ENCODE data around the gene MFAP4.

MFAP4 gene, protein sequence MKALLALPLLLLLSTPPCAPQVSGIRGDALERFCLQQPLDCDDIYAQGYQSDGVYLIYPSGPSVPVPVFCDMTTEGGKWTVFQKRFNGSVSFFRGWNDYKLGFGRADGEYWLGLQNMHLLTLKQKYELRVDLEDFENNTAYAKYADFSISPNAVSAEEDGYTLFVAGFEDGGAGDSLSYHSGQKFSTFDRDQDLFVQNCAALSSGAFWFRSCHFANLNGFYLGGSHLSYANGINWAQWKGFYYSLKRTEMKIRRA

DNA sequence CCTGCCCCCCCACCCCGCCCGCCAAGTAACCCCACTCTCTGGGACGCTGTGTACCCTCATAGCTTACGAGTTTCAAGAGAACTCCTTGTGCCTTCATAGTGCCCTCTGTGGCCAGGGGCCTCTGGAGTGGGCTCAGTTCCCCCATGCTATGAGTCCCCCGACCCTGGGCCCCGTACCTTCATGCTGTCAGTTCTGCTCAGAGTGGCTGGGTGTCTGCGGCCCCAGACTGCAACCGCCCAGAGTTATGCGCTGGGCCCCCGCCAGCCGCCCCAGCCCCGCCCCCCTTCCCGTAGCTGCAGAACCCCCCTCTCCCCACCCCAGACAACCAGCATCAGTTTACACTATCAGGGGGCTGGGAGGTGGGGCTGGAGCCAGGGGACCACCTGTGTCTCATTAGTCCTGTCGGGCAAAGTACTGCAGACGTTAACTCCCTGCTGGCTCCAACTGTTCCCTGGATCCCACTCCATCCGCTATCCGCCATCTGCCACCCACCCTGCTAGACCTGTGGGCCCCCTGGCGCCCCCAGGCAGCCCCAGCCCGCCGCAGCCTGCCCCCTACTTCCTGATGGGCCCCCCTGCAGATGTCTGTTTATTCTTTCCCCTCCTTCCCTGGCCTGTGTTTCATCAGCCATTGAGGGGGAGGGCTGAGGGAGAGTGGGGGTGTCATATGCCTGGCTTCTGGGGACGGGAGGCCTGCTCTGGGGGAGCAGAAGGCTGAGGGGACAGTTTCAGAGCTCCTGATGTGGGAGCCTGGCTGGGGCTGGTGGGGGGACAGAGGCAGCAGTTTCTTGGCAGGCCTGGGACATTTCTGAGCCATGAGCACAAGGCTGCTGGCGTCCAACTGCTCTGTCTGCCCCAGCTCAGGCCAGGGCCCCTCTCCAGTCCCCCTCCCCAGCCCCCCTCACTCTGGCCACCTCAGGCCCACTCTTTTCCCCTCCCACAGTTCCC is at the start of gene MFAP4:
TSS of gene MFAP4 (minus strand) at position 217 of the 947 bp plus-strand sequence. CDS start at position 182, 35 bp downstream.
- peak; percentile 99 for DNase-seq

DNA sequence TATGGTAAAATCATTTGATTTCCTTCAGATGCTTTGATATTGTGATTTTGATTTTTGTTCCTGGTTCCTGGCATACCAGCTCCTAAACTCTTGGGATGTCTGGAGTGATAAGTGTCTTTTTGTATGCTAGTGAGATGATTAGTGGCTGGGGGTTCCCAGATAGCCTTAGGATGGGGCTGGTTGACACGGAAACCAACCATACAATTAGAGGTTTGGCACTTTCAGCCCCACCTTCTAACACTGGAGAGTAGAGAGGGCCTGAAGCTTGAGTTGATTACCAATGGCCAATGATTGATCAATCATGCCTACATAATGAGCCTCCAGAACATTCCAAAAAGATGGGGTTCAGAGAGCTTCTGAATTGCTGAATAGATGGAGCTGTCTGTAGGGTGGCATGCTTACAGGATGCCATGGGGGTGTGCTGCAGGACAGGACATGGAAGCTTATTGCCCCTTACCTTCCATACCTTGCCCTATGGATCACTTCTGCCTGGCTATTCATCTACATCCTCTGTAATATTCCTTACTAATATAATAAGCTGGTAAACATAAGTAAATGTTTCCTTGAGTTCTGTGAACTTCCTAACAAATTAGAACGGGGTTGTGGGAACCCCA is 46.8 kb upstream of the MFAP4 start:
- no peak for DNase-seq

DNA sequence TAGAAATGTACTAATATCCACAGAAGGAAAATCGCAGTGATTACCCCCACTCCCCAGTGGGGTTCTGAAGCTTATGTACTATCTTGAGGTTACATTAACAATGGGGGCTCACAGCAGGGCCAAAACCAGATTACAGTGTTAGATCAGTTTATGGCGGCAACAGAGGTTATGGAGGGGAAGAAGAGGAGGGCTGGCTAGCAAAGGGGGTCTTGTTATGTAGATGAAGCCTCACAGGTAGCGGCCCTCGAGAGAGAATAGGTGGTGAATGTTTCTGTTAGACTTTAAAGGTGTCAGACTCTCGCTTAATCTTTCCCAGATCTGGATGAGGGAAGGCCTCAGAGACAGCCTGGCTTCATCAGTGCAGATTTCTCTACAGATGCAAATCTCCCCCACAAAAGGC is 46.3 kb upstream of the MFAP4 start:
- no peak for DNase-seq

DNA sequence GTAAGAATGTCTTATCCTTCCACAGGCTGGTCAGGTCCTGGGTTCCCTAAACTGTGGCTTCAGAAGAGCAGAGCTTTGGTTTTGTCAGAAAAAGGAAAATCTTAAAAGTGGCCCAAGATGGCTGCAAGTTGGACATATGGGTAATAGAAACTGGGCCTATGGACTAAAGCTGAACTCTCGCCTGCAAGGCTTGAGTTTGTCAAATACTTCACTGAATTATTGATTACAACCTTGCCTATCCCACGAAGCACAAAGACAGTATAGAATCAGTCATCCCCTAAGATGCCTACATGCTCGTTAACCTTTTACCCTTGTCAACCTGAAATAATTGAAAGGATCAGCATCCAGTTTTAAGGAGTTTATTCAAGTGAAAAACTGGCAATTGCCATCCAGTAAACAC is 44.7 kb upstream of the MFAP4 start:
- DNase-seq: no peak

DNA sequence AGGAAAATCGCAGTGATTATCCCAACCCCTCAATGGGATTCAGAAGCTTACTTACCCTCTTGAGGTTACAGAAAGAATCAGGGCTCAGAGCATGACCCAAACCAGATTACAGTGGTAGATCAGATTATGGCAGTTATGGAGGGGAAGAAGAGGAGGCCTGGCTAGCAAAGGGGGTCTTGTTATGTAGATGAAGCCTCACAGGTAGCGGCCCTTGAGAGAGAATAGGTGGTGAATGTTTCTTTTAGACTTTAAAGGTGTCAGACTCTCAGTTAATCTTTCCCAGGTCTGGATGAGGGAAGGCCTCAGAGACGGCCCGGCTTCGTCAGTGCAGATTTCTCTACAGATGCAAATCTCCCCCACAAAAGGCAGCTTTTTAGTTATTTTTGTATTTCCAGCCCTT is 39.6 kb upstream of the MFAP4 start:
- peak; percentile 60 for DNase-seq

DNA sequence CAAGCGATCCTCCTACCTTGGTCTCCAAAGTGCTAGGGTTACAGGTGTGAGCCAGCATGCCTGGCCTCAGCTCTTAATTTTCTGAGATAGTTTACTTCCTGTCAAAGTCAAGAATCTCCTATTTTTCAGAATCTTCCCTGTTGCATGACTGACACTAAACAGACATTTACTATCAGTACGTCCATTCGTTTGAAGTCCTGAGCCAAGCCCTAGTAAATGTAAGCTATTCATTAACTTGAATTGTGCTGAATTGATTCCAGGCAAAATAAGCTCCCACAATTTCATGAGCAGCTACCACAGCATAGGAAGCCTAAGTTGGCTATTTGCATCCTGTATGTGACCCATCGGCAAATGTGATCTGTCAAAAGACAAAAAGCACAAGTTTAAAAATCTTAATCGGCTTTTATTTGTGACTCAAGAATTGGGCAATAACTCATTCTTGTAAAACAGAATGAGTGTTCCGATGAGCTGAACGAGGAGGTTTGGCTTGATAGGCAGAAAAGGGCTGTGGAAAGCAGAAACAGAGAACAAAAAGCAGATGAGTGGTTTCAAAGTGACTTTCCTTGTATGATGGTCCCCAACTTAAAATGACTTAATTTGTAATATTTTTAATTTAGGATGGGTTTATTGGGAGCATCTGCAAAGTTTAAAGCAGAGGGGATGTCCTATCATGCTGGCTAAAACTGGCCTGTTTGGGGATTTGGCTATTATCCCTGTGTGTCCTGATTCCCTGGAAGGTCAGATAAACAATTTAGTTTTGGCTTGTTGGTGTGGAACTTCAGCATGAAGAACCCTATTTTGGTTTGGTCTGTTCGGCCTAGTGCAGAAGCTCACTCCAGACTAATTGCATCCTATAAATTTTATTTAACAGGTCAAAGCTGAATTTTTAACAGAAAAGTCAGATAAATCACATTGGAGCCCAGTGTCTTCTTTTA is 38.2 kb upstream of the MFAP4 start:
- DNase-seq: no peak

DNA sequence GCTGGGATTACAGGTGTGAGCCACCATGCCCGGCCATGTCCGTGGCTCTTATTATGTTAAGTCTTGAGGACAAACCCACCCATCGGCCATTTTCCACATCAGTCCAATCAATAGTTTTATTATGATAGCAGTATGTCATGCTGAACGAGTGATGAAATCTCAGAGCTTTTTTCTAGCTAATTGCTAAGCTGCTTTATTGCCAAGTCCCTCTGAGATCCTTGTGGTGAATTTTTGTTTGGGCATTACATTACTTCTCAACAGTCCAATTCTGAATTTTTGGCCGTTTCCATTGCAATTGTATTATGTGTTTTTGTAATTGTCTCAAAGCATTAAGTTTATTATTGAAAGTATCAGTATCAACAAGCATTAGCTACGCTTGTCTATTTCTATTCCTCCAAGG is 34.9 kb upstream of the MFAP4 start:
- peak; percentile 37 for DNase-seq

DNA sequence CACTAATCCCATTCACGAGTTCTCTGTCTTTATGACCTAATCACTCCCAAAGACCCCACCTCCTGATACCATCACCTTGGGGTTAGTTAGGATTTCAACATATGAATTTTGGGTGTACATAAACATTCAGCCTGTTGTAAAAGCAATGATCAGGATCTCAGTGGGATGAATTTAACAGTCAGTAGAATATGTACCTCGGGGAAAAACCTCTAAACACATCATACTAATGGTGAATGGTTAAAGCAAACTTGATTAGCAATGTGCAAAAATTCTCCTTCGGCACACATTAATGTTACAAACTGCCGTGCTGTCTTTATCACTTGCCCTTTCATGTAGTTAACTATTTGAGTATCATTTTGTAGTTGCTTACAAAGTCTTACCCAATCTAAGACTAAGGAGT is 34.2 kb upstream of the MFAP4 start:
- DNase-seq: no peak

DNA sequence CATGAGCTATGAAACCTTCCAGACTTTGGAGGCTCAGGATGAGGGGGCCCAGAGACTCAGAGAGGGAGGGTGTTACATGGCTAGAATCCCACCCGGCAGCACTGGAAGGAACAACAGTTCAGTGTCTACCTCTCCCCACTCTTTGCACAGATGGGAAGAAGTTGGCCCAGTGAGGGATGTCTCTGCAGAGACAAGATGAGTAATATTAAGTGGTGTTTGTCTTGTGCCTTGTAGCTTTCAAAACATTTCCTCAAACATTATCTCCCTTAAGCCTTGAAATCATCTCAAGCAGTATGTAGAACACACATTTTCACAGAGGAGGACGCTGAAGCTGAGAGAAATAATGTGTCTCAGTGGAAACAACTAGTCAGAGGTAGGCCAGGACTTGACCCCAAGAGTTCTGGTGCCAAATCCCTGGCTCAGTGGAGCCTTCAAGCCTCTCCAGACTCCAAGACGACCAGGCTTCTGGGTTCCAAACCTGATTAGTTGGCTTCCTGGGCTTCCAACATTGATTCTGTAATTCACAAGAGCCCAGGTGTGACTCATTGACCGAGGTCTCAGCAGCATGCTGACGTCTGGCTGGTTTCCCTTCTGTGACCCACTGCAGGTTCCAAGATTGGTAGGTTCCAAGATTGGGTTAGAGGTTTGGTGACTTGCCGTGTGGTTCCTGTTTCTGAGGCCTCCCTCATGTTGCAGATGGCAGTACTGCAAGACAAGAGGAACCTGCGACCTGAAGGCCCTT is 31.4 kb upstream of the MFAP4 start:
- DNase-seq: no peak

DNA sequence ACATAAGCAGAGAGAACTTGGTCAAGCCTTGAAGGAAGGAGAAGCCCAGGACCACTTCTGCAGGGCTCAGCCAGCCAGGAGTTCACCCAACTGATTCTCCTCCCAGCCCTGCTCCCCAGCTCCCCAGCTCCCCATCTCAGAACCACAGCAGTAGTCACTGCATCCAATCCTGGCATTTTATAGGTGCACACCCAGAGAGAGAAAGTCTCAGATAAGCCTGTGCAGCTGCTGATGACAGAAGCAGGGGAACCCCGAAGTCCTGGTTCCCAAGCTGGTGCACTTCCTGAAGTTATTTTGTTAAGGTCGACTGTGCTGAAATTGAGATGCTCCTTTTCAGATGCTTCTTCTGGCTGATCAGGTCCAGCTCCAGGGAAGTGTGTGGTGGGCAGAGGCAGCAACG is 30.6 kb upstream of the MFAP4 start:
- no peak for DNase-seq

DNA sequence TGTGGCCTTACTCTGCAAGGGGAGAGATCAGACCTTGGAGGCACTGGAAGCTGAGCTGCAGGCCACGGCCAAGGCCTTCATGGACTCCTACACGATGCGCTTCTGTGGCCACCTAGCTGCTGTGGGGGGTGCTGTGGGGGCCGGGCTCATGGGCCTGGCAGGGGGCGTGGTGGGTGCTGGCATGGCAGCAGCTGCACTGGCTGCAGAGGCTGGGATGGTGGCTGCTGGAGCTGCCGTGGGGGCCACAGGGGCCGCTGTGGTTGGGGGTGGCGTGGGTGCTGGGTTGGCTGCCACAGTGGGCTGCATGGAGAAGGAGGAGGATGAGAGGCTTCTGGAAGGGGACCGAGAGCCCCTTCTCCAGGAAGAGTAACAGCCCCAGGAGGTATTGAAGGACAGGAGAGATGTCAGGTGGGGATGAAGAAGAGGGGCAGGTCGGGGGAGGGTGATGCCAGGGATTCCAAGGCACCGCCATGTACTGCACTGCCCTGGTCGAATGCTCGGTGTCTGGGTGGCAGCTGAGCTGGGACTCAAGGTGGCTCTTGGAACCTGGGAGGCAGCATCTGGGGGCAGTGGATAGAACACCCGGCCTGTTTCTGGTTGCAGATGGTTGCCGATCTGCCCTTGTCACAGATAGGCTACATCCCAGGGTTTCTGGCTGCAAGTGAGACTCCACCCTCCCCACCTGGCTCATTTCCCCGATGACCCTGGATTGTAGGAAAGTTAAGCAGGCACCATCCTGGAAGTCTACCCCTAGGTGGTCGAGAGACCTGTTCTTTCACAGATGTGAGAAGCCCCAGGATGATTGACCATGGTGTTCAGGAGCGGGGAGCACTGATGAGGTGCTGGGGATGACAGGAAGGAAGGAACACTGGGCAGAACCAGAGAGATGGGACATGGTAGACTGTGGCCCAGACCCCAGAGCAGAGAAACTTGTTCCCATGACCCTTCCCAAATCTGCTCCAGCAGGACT is 29.1 kb upstream of the MFAP4 start:
- DNase-seq: no peak

DNA sequence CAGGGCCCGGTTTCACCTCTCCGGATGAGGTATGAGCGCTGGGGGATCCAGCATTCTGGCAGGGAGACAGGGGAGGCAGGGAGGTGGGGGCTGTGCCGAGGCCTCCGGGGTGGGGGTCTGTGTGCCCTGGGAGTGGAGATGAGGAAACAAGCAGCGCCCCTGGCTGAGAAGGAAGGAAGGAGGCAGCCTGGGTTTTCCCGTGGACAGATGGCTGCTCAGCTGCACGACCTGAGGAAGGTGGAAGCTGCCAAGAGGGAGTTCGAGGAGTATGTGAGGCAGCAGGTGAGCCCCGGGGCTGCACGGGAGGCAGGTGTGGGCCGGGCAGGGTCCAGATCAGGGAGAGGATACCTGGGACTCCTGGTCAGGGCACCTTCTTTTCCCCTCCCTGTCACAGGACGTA is 28.3 kb upstream of the MFAP4 start:
- DNase-seq: peak; percentile 31

DNA sequence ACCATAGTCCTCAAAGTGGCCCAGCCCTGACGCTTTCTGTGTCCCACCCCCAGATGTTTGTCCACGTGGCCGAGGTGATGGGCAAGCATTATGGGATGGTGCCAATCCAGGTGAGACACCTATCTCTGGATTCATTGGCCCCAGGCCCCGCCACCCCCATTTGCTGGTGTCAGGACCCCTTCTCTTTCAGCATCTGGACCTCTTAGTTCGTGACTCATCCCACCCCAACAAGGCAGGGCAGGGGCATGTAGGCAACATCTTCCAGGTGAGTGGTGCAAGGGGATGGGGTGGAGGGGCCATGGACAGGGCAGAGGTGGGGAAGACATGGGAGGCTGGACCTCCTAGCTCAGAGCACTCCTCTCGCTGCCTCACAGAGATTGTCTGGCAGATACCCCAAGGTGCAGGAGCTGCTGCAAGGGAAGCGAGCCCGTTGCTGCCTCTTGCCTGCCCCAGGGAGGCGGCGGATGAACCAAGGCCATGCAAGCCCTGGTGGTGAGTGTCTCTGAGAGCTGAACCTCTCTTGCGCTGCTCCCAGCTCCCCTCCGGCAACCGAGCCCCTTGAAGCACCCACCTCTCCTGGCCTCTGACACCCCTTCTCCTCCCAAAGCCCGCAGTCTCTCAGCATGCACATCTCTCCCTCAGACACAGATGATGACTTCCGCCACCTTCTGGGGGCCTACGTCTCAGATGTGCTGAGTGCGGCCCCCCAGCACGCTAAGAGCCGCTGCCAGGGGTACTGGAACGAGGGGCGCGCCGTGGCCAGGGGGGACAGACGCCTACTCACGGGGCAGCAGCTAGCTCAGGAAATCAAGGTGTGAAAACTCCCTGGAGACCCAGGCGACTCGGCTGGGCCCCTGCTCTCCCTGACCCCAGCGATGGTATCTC is 27.6 kb upstream of the MFAP4 start:
- DNase-seq: no peak

DNA sequence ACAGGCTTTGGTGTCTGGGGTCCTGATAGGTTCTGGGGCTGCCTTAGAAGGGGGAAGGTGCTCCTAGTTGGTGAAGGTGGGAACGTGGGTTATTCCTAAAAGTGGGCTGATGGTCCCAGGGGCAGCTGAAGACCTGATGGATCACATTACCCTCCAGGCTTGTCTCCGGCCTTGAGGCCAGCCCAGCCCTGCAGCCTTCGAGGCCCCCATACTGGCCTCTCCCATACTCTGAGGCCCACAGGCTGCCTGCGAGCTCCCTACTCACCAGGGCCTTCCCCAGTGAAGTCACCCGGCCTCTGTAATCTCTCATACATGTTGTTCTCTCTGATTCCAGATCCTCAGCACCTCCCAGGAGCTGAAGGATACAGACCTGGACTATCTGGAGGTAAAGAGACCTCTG is 26.8 kb upstream of the MFAP4 start:
- no peak for DNase-seq

DNA sequence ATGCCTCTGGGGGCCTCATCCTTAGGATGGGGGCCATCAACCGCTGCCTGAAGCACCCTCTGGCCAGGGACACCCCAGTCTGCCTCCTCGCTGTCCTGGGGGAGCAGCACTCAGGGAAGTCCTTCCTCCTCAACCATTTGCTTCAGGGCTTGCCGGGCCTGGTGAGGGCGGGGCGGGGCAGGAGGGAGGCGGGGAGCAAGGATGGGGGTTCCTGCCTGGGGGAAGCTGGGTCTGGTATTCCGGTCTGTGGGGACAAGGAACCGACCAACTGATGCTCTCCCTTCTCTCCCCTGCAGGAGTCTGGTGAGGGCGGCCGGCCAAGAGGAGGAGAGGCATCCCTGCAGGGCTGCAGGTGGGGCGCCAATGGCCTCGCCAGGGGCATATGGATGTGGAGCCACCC is 26.0 kb upstream of the MFAP4 start:
- no peak for DNase-seq

DNA sequence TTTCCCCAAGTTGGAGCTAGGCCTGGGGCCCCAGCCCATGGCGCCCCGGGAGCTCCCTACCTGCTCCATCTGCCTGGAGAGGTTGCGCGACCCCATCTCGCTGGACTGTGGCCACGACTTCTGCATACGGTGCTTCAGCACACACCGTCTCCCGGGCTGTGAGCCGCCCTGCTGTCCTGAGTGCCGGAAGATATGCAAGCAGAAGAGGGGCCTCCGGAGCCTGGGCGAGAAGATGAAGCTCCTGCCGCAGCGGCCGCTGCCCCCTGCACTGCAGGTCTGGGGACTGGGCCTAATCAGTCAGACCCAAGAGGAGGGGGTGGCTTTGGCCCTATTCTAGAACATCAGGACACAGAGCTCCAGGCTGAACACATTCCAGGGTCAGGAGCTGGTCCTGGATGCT is 25.5 kb upstream of the MFAP4 start:
- no peak for DNase-seq

DNA sequence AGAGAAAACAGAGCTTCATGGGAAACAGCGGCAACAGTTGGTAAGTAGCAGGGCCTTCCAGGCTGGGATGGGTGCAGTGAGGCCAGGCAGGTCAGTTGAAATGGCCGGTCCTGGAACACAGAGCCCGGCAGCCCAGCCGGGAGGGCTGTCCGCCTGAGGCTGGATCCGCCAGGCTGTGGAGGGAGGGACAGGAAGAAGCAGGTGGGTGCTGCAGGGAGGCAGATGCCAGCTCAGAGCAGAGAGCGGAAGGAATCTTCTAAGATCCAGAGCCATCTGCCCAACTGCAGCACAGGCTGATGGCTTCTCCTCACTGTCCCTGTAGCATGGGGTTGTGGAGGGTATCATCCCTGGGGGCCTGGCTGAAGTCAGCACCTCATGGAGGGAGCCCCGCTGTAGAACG is 24.6 kb upstream of the MFAP4 start:
- DNase-seq: peak; percentile 90

DNA sequence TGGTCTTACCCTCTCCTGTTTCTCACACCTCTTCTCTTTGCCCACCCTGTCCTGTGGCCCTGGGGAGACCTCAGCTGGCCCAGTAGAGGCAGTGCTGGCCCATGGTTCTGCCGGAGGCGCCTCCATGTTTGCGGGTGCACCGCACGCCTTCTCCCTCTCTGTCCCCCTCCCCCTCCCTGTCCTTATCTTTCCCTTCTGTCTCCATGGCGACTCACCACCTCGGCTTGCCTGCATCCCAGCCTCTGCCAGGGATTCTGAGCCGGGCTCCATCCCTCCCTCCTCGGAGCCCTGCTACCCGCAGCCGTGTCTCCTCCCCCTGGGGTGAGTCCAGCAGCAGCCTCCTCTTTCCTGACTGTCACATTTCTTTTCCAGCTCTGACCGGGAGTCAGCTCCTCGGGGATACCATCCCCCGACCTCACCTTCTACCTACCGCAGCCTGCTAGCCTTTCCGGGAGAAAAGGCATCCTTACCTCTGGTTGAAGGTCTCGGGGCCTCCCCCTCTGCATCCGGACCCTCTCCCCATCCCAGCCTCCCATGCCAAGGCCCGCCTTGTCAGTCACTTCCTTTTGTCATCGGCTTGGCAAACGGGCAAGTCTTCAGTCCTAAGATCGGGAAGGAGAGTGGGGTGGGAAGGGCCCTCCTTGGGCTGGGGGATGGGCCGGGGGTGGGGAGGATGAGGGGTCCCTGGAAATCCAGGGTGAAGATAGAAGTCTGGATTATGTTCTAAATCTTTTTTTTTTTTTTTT is 24.1 kb upstream of the MFAP4 start, which contains the start of gene RNF112:
TSS of gene RNF112 (plus strand) at position 358 of the 746 bp plus-strand sequence. CDS start at position 535, 177 bp downstream.
- peak; percentile 22 for DNase-seq

DNA sequence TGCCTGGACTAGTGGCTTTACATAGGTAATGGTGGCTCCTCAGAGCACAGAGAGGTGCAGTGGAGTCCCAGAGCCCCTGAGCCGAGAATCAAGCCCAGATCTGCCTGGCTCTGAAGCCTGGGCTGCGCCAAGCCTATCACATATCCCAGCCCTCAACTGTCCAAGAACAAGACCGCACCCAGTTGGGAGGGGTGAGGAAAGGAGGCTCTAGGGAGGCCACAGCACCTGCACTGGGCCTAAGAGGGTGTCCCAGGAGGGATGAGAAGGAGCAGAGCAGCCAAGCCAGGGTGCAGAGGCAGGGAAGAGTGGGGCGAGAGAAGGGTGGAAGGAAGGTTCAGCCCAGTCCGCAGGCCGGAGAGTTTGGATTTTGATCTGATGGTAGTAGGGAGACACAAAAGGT is 23.1 kb upstream of the MFAP4 start:
- DNase-seq: no peak

Measured in NCI-H82 (cell line).